ENCODE measurements around the gene TRPM4. TPM values are rescaled to one million over a fixed set of nuclear protein-coding genes. Genes with fewer than 3 reads are reported as not detected.

Gene TRPM4
- total and polyA plus RNA-seq, 10 donors = 3.3 to 28.7 (median 11.9) TPM

DNA sequence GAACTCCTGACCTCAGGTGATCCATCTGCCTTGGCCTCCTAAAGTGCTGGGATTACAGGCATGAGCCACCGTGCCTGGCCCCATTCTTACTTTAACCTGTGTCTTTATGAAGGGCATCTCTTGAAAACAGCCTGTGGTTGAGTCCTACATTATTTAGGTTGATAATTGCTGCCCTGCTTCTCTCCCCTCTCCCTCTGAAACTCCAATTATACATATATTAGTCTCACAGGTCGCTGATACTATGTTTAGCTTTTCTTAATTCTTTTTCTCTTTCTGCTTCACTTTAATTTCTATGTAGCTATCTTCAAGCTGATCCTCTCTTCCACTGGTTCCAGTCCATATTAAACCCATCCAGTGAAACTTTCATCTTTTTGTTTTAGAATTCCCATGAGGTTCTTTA lies 92.3 kb downstream of the TRPM4 start:
- Histone ChIP-seq H3K27ac (no peak overlapping the region), H3K4me3 (no peak overlapping the region), H3K4me1 (no peaks in the 10 kb centered on the region), H3K36me3 (no peaks in the 10 kb centered on the region), H3K27me3 (replicated peaks in 1 of 7) (peaks cover 0 to 46% (median 0%) of the 10 kb centered on the region in 7 donors), H3K9me3 (peaks cover 0 to 4% (median 0%) of the 10 kb centered on the region in 8 donors)
- WGBS, 5 donors = 74 to 90% (median 84%) methylated on average over 2 of the region's 2 CpGs
- no peak for DNase-seq
- intact Hi-C loops (cut with DNase I; ENCODE audit: low total_unique reads) = no loop called here
- no peak for TF ChIP-seq POLR2A (IDR thresholded peaks at IDR 0.05)
- no peak for TF ChIP-seq POLR2AphosphoS5 (IDR thresholded peaks at IDR 0.05)
- TF ChIP-seq CTCF (IDR thresholded peaks at IDR 0.05 in 8 of 11, conservative IDR thresholded peaks at IDR 0.05 in 3 of 11) = no peak

- WGBS, 5 donors = 83 to 94% (median 88%) methylated on average over 9 to 10 of the region's 10 CpGs
- intact Hi-C loops (cut with DNase I; ENCODE audit: low total_unique reads) = no loop called here
- peaks cover 0 to 39% (median 0%) of the 10 kb centered on the region in 7 donors for H3K27me3 ChIP-seq (replicated peaks in 1 of 7)
- H3K4me3 ChIP-seq = no peak overlapping the region
- no peaks in the 10 kb centered on the region for H3K36me3 ChIP-seq
- H3K27ac ChIP-seq = no peak overlapping the region
- DNase-seq = no peak
- TF ChIP-seq POLR2A (IDR thresholded peaks at IDR 0.05) (no peak), CTCF (IDR thresholded peaks at IDR 0.05 in 8 of 11, conservative IDR thresholded peaks at IDR 0.05 in 3 of 11) (no peak), POLR2AphosphoS5 (IDR thresholded peaks at IDR 0.05) (no peak)
- no peaks in the 10 kb centered on the region for H3K4me1 ChIP-seq
- H3K9me3 ChIP-seq = peaks cover 0 to 28% (median 22%) of the 10 kb centered on the region in 8 donors
Measured at GRCh38 chr19:49255674-49256073, 98.1 kb downstream of the TRPM4 start.

DNA sequence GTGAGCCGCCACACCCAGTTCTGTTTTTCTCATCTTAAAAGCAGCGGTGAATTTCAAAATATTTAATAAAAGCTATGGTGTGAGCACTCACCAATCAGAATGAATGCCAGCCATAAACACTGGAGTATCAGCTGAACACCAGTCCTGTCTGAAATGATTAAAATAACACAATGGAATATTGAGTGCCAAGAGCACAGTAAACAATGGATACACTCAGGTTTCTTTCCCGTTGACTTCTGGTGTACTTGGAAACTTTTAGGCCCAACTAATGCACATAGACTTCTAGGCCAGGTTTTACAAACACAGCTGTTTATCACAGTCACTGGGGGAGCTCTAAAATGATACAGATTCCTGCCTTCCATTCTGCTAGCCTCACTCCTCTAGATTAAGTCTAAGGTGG lies 99.1 kb downstream of the TRPM4 start:
- Histone ChIP-seq H3K4me3 (no peak overlapping the region), H3K9me3 (peaks cover 0 to 28% (median 22%) of the 10 kb centered on the region in 8 donors), H3K27ac (no peak overlapping the region), H3K27me3 (replicated peaks in 1 of 7) (peaks cover 0 to 39% (median 0%) of the 10 kb centered on the region in 7 donors), H3K36me3 (no peaks in the 10 kb centered on the region), H3K4me1 (no peaks in the 10 kb centered on the region)
- 84 to 91% (median 87%) methylated on average over 3 of the region's 3 CpGs for WGBS, 5 donors
- no peak for TF ChIP-seq POLR2AphosphoS5 (IDR thresholded peaks at IDR 0.05)
- no peak for TF ChIP-seq CTCF (IDR thresholded peaks at IDR 0.05 in 8 of 11, conservative IDR thresholded peaks at IDR 0.05 in 3 of 11)
- TF ChIP-seq POLR2A (IDR thresholded peaks at IDR 0.05) = no peak
- no peak for DNase-seq
- intact Hi-C loops (cut with DNase I; ENCODE audit: low total_unique reads) = no loop called here

Other genes with a start within 250 kb of the TRPM4 start
- gene DHDH, start 224.1 kb upstream of the TRPM4 start, total RNA-seq = 1 to 10 TPM in 4 of 7 donors, under 1 TPM in 2, not detected in 1; 0.51 to 4.5 (median 2.5) TPM
- 1 to 10 TPM; 1.2 to 2.6 (median 1.2) TPM for gene DHDH, start 224.1 kb upstream of the TRPM4 start, polyA plus RNA-seq
- gene BAX, start 202.9 kb upstream of the TRPM4 start, total RNA-seq = 100 to 1,000 TPM in 6 of 7 donors, 10 to 100 TPM in 1; 65.9 to 158 (median 113) TPM
- 100 to 1,000 TPM; 131 to 219 (median 177) TPM for gene BAX, start 202.9 kb upstream of the TRPM4 start, polyA plus RNA-seq
- gene FTL, start 192.5 kb upstream of the TRPM4 start, total RNA-seq = over 10,000 TPM in 2 of 7 donors, 1,000 to 10,000 TPM in 5; 4,960 to 10,995 (median 6,703) TPM
- gene FTL, start 192.5 kb upstream of the TRPM4 start, polyA plus RNA-seq = over 10,000 TPM in 1 of 3 donors, 1,000 to 10,000 TPM in 2; 5,646 to 14,078 (median 8,665) TPM
- 10 to 100 TPM; 23.3 to 47.1 (median 32.1) TPM for gene GYS1, start 164.5 kb upstream of the TRPM4 start, total RNA-seq
- gene GYS1, start 164.5 kb upstream of the TRPM4 start, polyA plus RNA-seq = 10 to 100 TPM; 11.9 to 20.0 (median 15.1) TPM
- 10 to 100 TPM; 32.0 to 46.9 (median 38.4) TPM for gene RUVBL2, start 163.9 kb upstream of the TRPM4 start, total RNA-seq
- gene RUVBL2, start 163.9 kb upstream of the TRPM4 start, polyA plus RNA-seq = 10 to 100 TPM; 46.7 to 58.4 (median 53.5) TPM
- gene LHB, start 140.7 kb upstream of the TRPM4 start, total RNA-seq = under 1 TPM in 1 of 7 donors, not detected in 6; 0.79 TPM
- gene LHB, start 140.7 kb upstream of the TRPM4 start, polyA plus RNA-seq = 1 to 10 TPM in 2 of 3 donors, under 1 TPM in 1; 0.50 to 1.5 (median 1.5) TPM
- gene CGB3, start 133.5 kb upstream of the TRPM4 start, total RNA-seq = not detected
- gene CGB3, start 133.5 kb upstream of the TRPM4 start, polyA plus RNA-seq = not detected
- not detected for gene CGB2, start 125.9 kb upstream of the TRPM4 start, total RNA-seq
- not detected for gene CGB2, start 125.9 kb upstream of the TRPM4 start, polyA plus RNA-seq
- gene CGB1, start 120.9 kb upstream of the TRPM4 start, total RNA-seq = not detected
- under 1 TPM in 1 of 3 donors, not detected in 2; 0.35 TPM for gene CGB1, start 120.9 kb upstream of the TRPM4 start, polyA plus RNA-seq
- not detected for gene CGB5, start 113.9 kb upstream of the TRPM4 start, total RNA-seq
- not detected for gene CGB5, start 113.9 kb upstream of the TRPM4 start, polyA plus RNA-seq
- gene CGB8, start 108.7 kb upstream of the TRPM4 start, total RNA-seq = not detected
- gene CGB8, start 108.7 kb upstream of the TRPM4 start, polyA plus RNA-seq = not detected
- gene CGB7, start 100.0 kb upstream of the TRPM4 start, total RNA-seq = not detected
- gene CGB7, start 100.0 kb upstream of the TRPM4 start, polyA plus RNA-seq = under 1 TPM in 2 of 3 donors, not detected in 1; 0.03 to 0.06 TPM
- not detected for gene NTF4, start 93.0 kb upstream of the TRPM4 start, total RNA-seq
- gene NTF4, start 93.0 kb upstream of the TRPM4 start, polyA plus RNA-seq = not detected
- not detected for gene KCNA7, start 85.1 kb upstream of the TRPM4 start, total RNA-seq
- under 1 TPM in 1 of 3 donors, not detected in 2; 0.02 TPM for gene KCNA7, start 85.1 kb upstream of the TRPM4 start, polyA plus RNA-seq
- 100 to 1,000 TPM; 238 to 337 (median 270) TPM for gene SNRNP70, start 72.3 kb upstream of the TRPM4 start, total RNA-seq
- 100 to 1,000 TPM; 198 to 559 (median 421) TPM for gene SNRNP70, start 72.3 kb upstream of the TRPM4 start, polyA plus RNA-seq
- gene LIN7B, start 43.4 kb upstream of the TRPM4 start, total RNA-seq = 1 to 10 TPM; 2.7 to 9.6 (median 5.5) TPM
- gene LIN7B, start 43.4 kb upstream of the TRPM4 start, polyA plus RNA-seq = 1 to 10 TPM; 7.2 to 9.5 (median 9.2) TPM
- gene C19orf73, start 38.6 kb upstream of the TRPM4 start, total RNA-seq = 1 to 10 TPM in 4 of 7 donors, under 1 TPM in 2, not detected in 1; 0.70 to 5.4 (median 1.6) TPM
- 1 to 10 TPM; 3.9 to 5.5 (median 4.2) TPM for gene C19orf73, start 38.6 kb upstream of the TRPM4 start, polyA plus RNA-seq
- 1 to 10 TPM; 3.6 to 9.5 (median 5.4) TPM for gene PPFIA3, start 38.2 kb upstream of the TRPM4 start, total RNA-seq
- gene PPFIA3, start 38.2 kb upstream of the TRPM4 start, polyA plus RNA-seq = 10 to 100 TPM in 1 of 3 donors, 1 to 10 TPM in 2; 6.9 to 17.2 (median 8.4) TPM
- under 1 TPM in 2 of 7 donors, not detected in 5; 0.27 to 0.47 TPM for gene HRC, start 2.4 kb upstream of the TRPM4 start, total RNA-seq
- under 1 TPM; 0.07 to 0.27 (median 0.22) TPM for gene HRC, start 2.4 kb upstream of the TRPM4 start, polyA plus RNA-seq
- gene SLC6A16, start 167.4 kb downstream of the TRPM4 start, total RNA-seq = 1 to 10 TPM; 2.1 to 6.9 (median 5.0) TPM
- 1 to 10 TPM; 2.7 to 5.0 (median 2.7) TPM for gene SLC6A16, start 167.4 kb downstream of the TRPM4 start, polyA plus RNA-seq
- 100 to 1,000 TPM; 297 to 516 (median 398) TPM for gene CD37, start 177.6 kb downstream of the TRPM4 start, total RNA-seq
- 100 to 1,000 TPM; 401 to 452 (median 405) TPM for gene CD37, start 177.6 kb downstream of the TRPM4 start, polyA plus RNA-seq
- gene TEAD2, start 204.6 kb downstream of the TRPM4 start, total RNA-seq = 10 to 100 TPM in 6 of 7 donors, 1 to 10 TPM in 1; 8.9 to 24.7 (median 15.8) TPM
- 1 to 10 TPM; 5.8 to 8.4 (median 5.8) TPM for gene TEAD2, start 204.6 kb downstream of the TRPM4 start, polyA plus RNA-seq
- under 1 TPM in 2 of 7 donors, not detected in 5; 0.57 to 0.79 TPM for gene DKKL1, start 206.1 kb downstream of the TRPM4 start, total RNA-seq
- gene DKKL1, start 206.1 kb downstream of the TRPM4 start, polyA plus RNA-seq = 1 to 10 TPM in 1 of 3 donors, under 1 TPM in 1, not detected in 1; 0.57 to 1.1 TPM
- gene KASH5, start 230.5 kb downstream of the TRPM4 start, total RNA-seq = under 1 TPM in 1 of 7 donors, not detected in 6; 0.41 TPM
- gene KASH5, start 230.5 kb downstream of the TRPM4 start, polyA plus RNA-seq = under 1 TPM; 0.11 to 0.32 (median 0.19) TPM